ENCODE data around the gene GPAM. TPM values are rescaled to one million over a fixed set of nuclear protein-coding genes. Genes with fewer than 3 reads are reported as not detected.
"Not testable (repeated sequence)": the region's sequence is repeated elsewhere in the genome, so short reads cannot be mapped to it uniquely, and the experiment has no call there.

Gene GPAM
- total and polyA plus RNA-seq, 11 donors: 5.8 to 104 (median 16.9) TPM

GRCh38 chr10:112203328-112204076 lies 19.9 kb upstream of the GPAM start:
- no peak overlapping the region for H3K4me3 ChIP-seq
- 71 to 76% (median 75%) methylated on average over 4 of the region's 4 CpGs for WGBS, 4 donors
- intact Hi-C loops (cut with DNase I): no loop called here

GRCh38 chr10:112202561-112203241 lies 19.1 kb upstream of the GPAM start:
- Histone ChIP-seq H3K27ac (no peak overlapping the region), H3K9me3 (no peaks in the 10 kb centered on the region), H3K27me3 (peaks cover 0 to 3% (median 0%) of the 10 kb centered on the region in 9 donors), H3K4me1 (peaks cover 0 to 5% (median 0%) of the 10 kb centered on the region in 12 donors), H3K4me3 (no peak overlapping the region), H3K36me3 (no peaks in the 10 kb centered on the region)
- WGBS, 4 donors: 80 to 83% (median 82%) methylated on average over 6 of the region's 6 CpGs
- no peak for TF ChIP-seq CTCF (IDR thresholded peaks at IDR 0.05)
- TF ChIP-seq POLR2A (IDR thresholded peaks at IDR 0.05): no peak
- ATAC-seq: no peak
- DNase-seq: no peak
- intact Hi-C loops (cut with DNase I): no loop called here

More at GRCh38 chr10:112203328-112204076, 19.9 kb upstream of the GPAM start:
- Histone ChIP-seq H3K4me1 (peaks cover 0 to 11% (median 0%) of the 10 kb centered on the region in 12 donors), H3K9me3 (no peaks in the 10 kb centered on the region), H3K27me3 (peaks cover 0 to 5% (median 0%) of the 10 kb centered on the region in 9 donors), H3K27ac (no peak overlapping the region), H3K36me3 (no peaks in the 10 kb centered on the region)
- DNase-seq: no peak
- no peak for ATAC-seq
- TF ChIP-seq POLR2A (IDR thresholded peaks at IDR 0.05) (no peak), CTCF (IDR thresholded peaks at IDR 0.05) (no peak)

- Histone ChIP-seq H3K4me3 (no peak overlapping the region), H3K9me3 (no peaks in the 10 kb centered on the region), H3K27ac (no peak overlapping the region), H3K4me1 (peaks cover 0 to 5% (median 0%) of the 10 kb centered on the region in 12 donors), H3K27me3 (no peaks in the 10 kb centered on the region), H3K36me3 (no peaks in the 10 kb centered on the region)
- DNase-seq (no peak), ATAC-seq (no peak)
- intact Hi-C loops (cut with DNase I): no loop called here
- WGBS, 4 donors: 81 to 87% (median 82%) methylated on average over 1 of the region's 1 CpG
- TF ChIP-seq POLR2A (IDR thresholded peaks at IDR 0.05) (no peak), CTCF (IDR thresholded peaks at IDR 0.05) (no peak)
These were observed 18.5 kb upstream of the GPAM start for GRCh38 chr10:112202076-112202475.

GRCh38 chr10:112201334-112201733 lies 17.8 kb upstream of the GPAM start:
- peaks cover 0 to 5% (median 0%) of the 10 kb centered on the region in 12 donors for H3K4me1 ChIP-seq
- intact Hi-C loops (cut with DNase I): no loop called here
- TF ChIP-seq POLR2A (IDR thresholded peaks at IDR 0.05) (no peak), CTCF (IDR thresholded peaks at IDR 0.05) (no peak)
- H3K36me3 ChIP-seq: no peaks in the 10 kb centered on the region
- no peak overlapping the region for H3K27ac ChIP-seq
- ATAC-seq (peak in 3 of 4 donors; percentile 82 to 96 (median 89)), DNase-seq (no peak)
- H3K27me3 ChIP-seq: no peaks in the 10 kb centered on the region
- H3K4me3 ChIP-seq: no peak overlapping the region
- WGBS, 4 donors: 14 to 36% (median 21%) methylated on average over 1 of the region's 1 CpG
- no peaks in the 10 kb centered on the region for H3K9me3 ChIP-seq

GRCh38 chr10:112200259-112200658 lies 16.7 kb upstream of the GPAM start:
- H3K36me3 ChIP-seq; H3K27ac ChIP-seq; intact Hi-C loops (cut with DNase I); H3K4me1 ChIP-seq; ATAC-seq; H3K9me3 ChIP-seq; DNase-seq; H3K4me3 ChIP-seq; H3K27me3 ChIP-seq: not testable (repeated sequence)
- WGBS, 4 donors: 77 to 82% (median 78%) methylated on average over 5 of the region's 5 CpGs

- not testable (repeated sequence) for H3K4me3 ChIP-seq, DNase-seq, H3K27me3 ChIP-seq, ATAC-seq, H3K4me1 ChIP-seq, H3K9me3 ChIP-seq, H3K27ac ChIP-seq, H3K36me3 ChIP-seq
- intact Hi-C loops (cut with DNase I): loop anchor here in 3 of 10 donors (5.0 to 10.0 kb wide), 3 partner anchors 95 to 117 kb away; no protein-coding TSS in a partner anchor
- 95 to 100% methylated on average over 2 of the region's 2 CpGs; no CpG with 5 or more reads in 2 of the 4 donors for WGBS, 4 donors
These were observed 14.1 kb upstream of the GPAM start for GRCh38 chr10:112197662-112198061.

Data from heart left ventricle (tissue), 16 donors.